WERI-Rb-1 (cell line): Measurements from ENCODE around the gene SEMA3F.

Experiments used
- DNase-seq: peaks from one replicate; pipeline ENCODE4 v3.0.0-alpha.2; 2020
- H3K27ac ChIP-seq: fragments of 250-450 bp; sonication (Bioruptor Pico); 2 replicates; pipeline ENCODE4 v1.5.1; 2020; ENCODE audit warnings: mild to moderate bottlenecking, moderate library complexity
- H3K27me3 ChIP-seq: fragments of 250-450 bp; sonication (Bioruptor Pico); 2 replicates; pipeline ENCODE4 v1.5.1; 2021; ENCODE audit warnings: mild to moderate bottlenecking, low read depth, moderate library complexity; ENCODE audit not compliant: insufficient read depth, severe bottlenecking
- H3K36me3 ChIP-seq: fragments of 250-450 bp; sonication (Bioruptor Pico); 2 replicates; pipeline ENCODE4 v1.5.1; 2020; ENCODE audit warnings: mild to moderate bottlenecking, moderate library complexity
- H3K4me3 ChIP-seq: 2 replicates; pipeline ENCODE4 v1.5.1; 2011; ENCODE audit warnings: low read depth, mild to moderate bottlenecking, control low read depth, low read length
- H3K9me3 ChIP-seq: fragments of 250-450 bp; sonication (Bioruptor Pico); 2 replicates; pipeline ENCODE4 v1.5.1; 2021; ENCODE audit warnings: mild to moderate bottlenecking, moderate library complexity; ENCODE audit not compliant: severe bottlenecking
- TF ChIP-seq, protein P1 (sequence below): IDR thresholded peaks from 2 replicates; pipeline ENCODE4 v1.5.1; 2011; ENCODE audit warnings: low read depth, mild to moderate bottlenecking, control low read depth, inconsistent platforms, low read length

The SEMA3F gene

DNA sequence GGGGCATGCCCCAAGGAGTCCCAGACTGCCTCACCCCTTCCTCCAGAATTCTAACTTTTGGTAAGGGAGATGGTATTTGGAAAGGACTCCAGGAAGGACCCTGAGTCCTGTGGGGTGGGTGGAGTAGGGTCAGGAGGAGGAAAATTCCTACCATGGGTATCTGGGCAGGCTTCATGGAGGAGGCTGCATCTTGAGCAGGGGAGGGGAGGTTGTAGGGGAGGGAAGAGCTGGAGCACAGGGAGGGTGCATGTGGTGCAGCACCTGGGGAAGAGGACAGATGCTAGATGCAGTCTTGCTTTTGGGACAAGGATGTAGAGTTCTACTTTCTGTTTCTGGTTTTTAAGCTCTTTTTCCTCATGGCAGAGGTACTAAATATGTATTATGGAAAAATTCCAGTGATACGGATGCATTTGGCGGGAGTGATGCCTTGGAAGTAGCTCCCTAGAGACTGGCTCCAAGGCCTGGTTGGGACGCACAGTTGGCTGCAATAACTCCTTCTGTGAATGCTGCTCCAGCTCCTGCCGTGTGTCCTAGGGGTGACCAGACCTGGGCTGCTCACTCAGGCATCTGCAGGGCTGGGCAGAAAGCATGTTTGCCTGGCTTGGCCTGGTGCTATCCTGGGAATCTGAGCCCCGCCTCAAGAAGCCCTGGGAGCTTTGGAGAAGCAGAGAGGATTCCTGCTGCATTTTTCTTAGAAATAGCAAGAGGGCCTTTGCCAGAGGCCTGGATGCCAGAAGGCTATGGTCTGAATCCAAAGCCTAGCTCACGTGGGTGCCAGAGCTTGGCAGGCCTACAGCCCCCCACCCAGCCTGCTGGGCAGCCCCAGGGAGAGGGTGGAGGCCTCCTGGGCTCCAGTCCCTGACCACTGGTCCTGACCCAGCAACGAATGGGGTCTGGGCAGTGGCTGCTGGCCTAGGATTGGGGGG, 10.1 kb downstream of the SEMA3F start:
- H3K36me3 ChIP-seq, result peaks cover 97% of the 10 kb centered on the region
- no peaks in the 10 kb centered on the region for H3K9me3 ChIP-seq
- H3K27me3 ChIP-seq, result no peaks in the 10 kb centered on the region
- no peak for DNase-seq
- no peak overlapping the region for H3K4me3 ChIP-seq
- TF ChIP-seq, protein P1, sequence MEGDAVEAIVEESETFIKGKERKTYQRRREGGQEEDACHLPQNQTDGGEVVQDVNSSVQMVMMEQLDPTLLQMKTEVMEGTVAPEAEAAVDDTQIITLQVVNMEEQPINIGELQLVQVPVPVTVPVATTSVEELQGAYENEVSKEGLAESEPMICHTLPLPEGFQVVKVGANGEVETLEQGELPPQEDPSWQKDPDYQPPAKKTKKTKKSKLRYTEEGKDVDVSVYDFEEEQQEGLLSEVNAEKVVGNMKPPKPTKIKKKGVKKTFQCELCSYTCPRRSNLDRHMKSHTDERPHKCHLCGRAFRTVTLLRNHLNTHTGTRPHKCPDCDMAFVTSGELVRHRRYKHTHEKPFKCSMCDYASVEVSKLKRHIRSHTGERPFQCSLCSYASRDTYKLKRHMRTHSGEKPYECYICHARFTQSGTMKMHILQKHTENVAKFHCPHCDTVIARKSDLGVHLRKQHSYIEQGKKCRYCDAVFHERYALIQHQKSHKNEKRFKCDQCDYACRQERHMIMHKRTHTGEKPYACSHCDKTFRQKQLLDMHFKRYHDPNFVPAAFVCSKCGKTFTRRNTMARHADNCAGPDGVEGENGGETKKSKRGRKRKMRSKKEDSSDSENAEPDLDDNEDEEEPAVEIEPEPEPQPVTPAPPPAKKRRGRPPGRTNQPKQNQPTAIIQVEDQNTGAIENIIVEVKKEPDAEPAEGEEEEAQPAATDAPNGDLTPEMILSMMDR, result no peak
- peak overlapping the region; percentile 41 for H3K27ac ChIP-seq

DNA sequence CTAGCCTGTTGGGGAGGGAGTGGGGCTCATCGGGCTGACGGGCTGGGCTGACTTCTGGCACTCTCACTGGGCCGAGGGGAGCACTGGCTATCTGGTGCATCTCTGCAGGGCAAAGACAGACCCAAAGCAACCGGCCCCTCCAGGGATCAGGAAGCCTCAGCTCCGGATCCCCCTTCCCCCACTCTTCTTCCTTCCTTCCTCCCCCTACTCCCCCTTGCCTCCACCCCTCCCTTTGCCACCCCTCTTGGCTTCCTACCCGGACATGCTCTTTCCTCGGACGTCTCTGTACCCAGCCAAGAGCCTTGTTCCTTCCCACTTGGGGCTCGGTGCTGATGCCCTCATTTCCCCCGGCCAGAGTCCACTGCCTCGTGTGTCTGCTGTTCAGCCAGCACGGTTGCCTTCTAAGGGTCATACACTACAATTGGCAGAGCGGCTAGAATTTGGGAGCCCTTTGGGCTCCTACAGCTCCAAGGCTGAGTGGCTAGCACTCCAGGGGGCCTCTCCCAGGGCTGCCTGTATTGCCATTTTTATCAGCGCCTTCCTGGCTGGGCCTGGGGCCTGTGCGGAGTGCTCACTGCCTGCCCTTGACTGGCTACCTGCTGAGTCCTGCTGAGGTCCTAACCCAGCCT, 10.9 kb downstream of the SEMA3F start:
- H3K4me3 ChIP-seq, result no peak overlapping the region
- DNase-seq, result no peak

DNA sequence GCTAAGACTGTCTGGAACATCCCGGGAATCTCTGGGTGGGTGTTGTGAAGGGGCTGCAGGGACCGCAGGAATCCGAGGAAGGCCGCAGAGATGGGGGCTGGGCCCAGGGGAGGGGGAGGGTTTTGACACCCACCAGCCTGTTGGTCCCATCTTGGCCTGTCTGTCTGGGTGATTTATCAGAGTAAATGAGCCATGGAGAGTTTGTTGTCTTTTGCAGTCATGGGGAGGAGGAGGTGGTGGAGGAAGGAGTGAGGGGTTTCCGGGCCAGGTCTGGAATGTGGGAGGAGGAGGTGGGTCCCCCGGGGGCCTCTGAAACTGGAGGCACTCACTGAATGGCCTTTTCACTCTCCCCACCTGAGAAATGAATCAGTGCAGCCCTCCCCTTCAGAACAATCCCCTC, 11.5 kb downstream of the SEMA3F start:
- no peak for DNase-seq
- no peaks in the 10 kb centered on the region for H3K9me3 ChIP-seq
- peaks cover 97% of the 10 kb centered on the region for H3K36me3 ChIP-seq
- no peak overlapping the region for H3K4me3 ChIP-seq
- no peaks in the 10 kb centered on the region for H3K27me3 ChIP-seq
- TF ChIP-seq, protein P1, result no peak
- H3K27ac ChIP-seq, result peak overlapping the region; percentile 49

More for the DNA sequence above, 10.9 kb downstream of the SEMA3F start:
- peaks cover 97% of the 10 kb centered on the region for H3K36me3 ChIP-seq
- no peaks in the 10 kb centered on the region for H3K27me3 ChIP-seq
- H3K27ac ChIP-seq, result peak overlapping the region; percentile 41; the same call in 1 of the 2 replicates
- H3K9me3 ChIP-seq, result no peaks in the 10 kb centered on the region
- TF ChIP-seq, protein P1, result no peak

DNA sequence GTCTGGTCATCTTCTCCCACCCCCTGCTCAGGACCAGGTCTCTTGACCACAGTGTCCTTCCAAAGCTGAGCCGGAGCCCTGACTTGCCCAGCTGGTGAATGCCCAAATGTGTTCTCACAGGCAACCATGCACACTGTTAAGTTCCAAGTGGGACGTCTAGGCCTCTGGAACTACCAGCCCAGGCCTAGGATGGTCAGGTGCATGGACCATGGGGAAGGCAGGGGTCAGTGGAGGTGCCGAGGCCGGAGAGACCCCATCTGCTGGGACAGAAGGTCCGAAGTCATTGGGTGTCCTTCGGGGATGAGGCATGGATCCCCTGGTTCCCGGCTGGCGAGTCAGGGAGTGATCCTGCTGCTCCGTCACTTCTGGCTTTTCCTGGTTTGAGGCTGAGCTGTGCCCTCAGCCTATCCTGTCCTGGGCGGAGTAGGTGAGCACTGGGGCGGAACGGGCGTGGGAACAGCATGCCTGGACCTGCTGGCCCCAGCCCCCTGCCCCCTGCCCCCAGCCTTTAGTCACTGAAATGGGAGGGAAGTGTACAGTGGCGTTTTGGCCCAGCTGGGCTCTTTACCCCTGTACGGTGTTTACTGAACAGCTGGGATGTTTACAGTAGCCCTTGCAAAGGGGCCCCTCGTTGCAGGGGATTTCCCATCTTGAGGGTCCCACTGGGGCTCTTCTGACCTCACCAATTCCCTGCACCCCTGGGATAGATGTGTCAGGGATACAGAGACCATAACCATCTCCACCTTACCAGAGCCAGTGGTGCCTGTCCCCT, 12.1 kb downstream of the SEMA3F start:
- no peak for DNase-seq
- H3K27ac ChIP-seq, result peak overlapping the region; percentile 49
- H3K27me3 ChIP-seq, result no peaks in the 10 kb centered on the region
- H3K9me3 ChIP-seq, result no peaks in the 10 kb centered on the region
- H3K36me3 ChIP-seq, result peaks cover 97% of the 10 kb centered on the region
- TF ChIP-seq, protein P1, result no peak
- H3K4me3 ChIP-seq, result no peak overlapping the region

DNA sequence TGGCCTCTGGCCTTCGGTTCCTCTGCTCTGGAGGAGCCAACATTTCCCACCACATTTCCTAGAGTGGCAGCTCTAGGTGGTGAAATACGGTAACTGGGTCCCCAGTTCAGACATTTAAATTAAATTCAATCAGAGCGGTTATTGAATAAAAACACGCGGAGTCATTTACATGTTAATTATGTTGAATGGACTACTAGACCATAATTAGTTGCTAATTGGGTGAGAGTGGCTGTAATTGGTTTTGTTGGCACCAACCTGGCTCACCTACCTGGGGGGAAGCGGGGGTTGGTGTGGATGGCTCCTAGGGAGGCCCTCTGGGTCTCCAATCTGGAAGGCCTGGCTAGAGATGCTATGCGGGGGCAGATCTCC, 12.7 kb downstream of the SEMA3F start:
- TF ChIP-seq, protein P1, result no peak
- DNase-seq, result no peak
- Histone ChIP-seq H3K9me3 (no peaks in the 10 kb centered on the region), H3K27me3 (no peaks in the 10 kb centered on the region), H3K36me3 (peaks cover 97% of the 10 kb centered on the region), H3K4me3 (no peak overlapping the region), H3K27ac (peak overlapping the region; percentile 42)
